Tibial nerve (tissue), 3 donors: Measurements from ENCODE around the gene GAL3ST2.

Experiments used
- POLR2A ChIP-seq, 2 donors: fragments of 450-650 bp; IDR thresholded peaks; one replicate each; pipeline ENCODE4 v1.6.1; 2017; ENCODE audit warnings: antibody characterized with exemption in 2 of 2, mild to moderate bottlenecking in 2 of 2, moderate library complexity in 2 of 2
- TF ChIP-seq, protein P1 (sequence below), 5 experiments: fragments of 200-600 bp in 3 of 5; fragments of 450-650 bp in 2 of 5; sonication (generic) in 3 of 5; IDR thresholded peaks; one replicate each; pipeline ENCODE4 v1.5.1; 2016 to 2019; ENCODE audit warnings: antibody characterized with exemption in 5 of 5, mild to moderate bottlenecking in 3 of 5, moderate library complexity in 2 of 5

DNA sequence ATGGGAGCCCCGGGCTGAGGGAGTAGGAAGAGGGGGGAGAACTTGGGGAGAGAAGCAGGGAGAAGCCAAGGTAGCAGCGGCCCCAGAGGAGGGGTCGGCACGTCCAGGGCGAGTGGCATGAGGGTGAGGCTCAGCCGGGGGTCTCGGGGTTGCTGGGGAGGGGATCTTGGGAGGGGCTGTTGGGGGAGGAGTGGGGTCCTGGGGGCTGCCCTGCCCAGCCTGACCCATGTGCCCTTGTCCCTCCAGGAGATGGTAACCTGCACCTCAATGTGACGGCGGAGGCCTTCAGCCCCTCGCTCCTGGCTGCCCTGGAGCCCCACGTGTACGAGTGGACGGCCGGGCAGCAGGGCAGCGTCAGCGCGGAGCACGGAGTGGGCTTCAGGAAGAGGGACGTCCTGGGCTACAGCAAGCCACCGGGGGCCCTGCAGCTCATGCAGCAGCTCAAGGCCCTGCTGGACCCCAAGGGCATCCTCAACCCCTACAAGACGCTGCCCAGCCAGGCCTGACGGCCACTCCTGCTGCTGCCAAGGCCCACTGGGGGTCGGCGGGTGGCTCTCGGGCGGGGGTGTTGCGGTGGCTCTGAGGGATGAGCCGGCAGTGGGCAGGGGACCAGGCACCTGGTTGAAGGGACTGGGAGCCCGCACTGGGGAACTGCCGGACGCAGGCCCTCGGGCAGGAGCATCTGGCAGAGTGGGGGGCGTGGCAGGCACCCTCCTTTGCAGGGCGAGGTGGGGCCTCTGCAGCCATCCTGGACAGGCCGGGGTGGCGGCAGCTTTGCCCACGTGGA is 9.0 kb upstream of the GAL3ST2 start:
- TF ChIP-seq, protein P1, sequence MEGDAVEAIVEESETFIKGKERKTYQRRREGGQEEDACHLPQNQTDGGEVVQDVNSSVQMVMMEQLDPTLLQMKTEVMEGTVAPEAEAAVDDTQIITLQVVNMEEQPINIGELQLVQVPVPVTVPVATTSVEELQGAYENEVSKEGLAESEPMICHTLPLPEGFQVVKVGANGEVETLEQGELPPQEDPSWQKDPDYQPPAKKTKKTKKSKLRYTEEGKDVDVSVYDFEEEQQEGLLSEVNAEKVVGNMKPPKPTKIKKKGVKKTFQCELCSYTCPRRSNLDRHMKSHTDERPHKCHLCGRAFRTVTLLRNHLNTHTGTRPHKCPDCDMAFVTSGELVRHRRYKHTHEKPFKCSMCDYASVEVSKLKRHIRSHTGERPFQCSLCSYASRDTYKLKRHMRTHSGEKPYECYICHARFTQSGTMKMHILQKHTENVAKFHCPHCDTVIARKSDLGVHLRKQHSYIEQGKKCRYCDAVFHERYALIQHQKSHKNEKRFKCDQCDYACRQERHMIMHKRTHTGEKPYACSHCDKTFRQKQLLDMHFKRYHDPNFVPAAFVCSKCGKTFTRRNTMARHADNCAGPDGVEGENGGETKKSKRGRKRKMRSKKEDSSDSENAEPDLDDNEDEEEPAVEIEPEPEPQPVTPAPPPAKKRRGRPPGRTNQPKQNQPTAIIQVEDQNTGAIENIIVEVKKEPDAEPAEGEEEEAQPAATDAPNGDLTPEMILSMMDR (IDR thresholded peaks at IDR 0.05), result no peak
- TF ChIP-seq POLR2A (IDR thresholded peaks at IDR 0.05), result no peak
